H54 (cell line): ENCODE results near the gene AXIN1.
A peak's percentile ranks its signal among the peaks of the same experiment; 100 is the strongest.

Experiments used
- DNase-seq: peaks from one replicate; pipeline ENCODE4 v3.0.0; 2011; ENCODE audit warnings: low spot score, mixed read lengths; ENCODE audit not compliant: insufficient read length
- FAIRE-seq: peaks from 3 replicates; lab custom pipeline; 2011; peaks lifted over from hg19 to GRCh38; lab: Jason Lieb, UNC
- POLR2A ChIP-seq: IDR thresholded peaks from 2 replicates; pipeline ENCODE4 v1.6.1; 2011; ENCODE audit warnings: low read depth, mild to moderate bottlenecking, low read length

AXIN1 gene

GRCh38 chr16:291539-291938 lies 61.0 kb downstream of the AXIN1 start:
- no peak for DNase-seq
- no peak for FAIRE-seq
- no peak for TF ChIP-seq POLR2A

GRCh38 chr16:290681-291405 lies 61.7 kb downstream of the AXIN1 start:
- no peak for TF ChIP-seq POLR2A
- DNase-seq (no peak), FAIRE-seq (no peak)

GRCh38 chr16:290015-290680 lies 62.4 kb downstream of the AXIN1 start:
- TF ChIP-seq POLR2A: no peak
- FAIRE-seq (no peak), DNase-seq (no peak)

- TF ChIP-seq POLR2A: no peak
- FAIRE-seq: no peak
- DNase-seq: no peak
Observed at GRCh38 chr16:289395-289997, 63.0 kb downstream of the AXIN1 start.

- no peak for TF ChIP-seq POLR2A
- DNase-seq (no peak), FAIRE-seq (no peak)
Observed at GRCh38 chr16:287981-288920, 64.3 kb downstream of the AXIN1 start.

GRCh38 chr16:287298-287811 lies 65.2 kb downstream of the AXIN1 start:
- DNase-seq: peak; percentile 72

GRCh38 chr16:286491-287297 lies 65.8 kb downstream of the AXIN1 start:
- no peak for DNase-seq
- no peak for TF ChIP-seq POLR2A
- FAIRE-seq: no peak

More at GRCh38 chr16:287298-287811, 65.2 kb downstream of the AXIN1 start:
- no peak for TF ChIP-seq POLR2A
- FAIRE-seq: no peak

GRCh38 chr16:285146-286055 lies 67.1 kb downstream of the AXIN1 start:
- no peak for TF ChIP-seq POLR2A
- FAIRE-seq (no peak), DNase-seq (no peak)

- no peak for FAIRE-seq
- DNase-seq: no peak
- no peak for TF ChIP-seq POLR2A
Observed at GRCh38 chr16:284204-285120, 68.1 kb downstream of the AXIN1 start.

- DNase-seq (no peak), FAIRE-seq (no peak)
- TF ChIP-seq POLR2A: no peak
Observed at GRCh38 chr16:283033-283805, 69.3 kb downstream of the AXIN1 start, which contains the start of gene PDIA2. PDIA2 (plus strand) TSS chr16:283164; CDS start chr16:283170, 6 bp downstream.

- no peak for TF ChIP-seq POLR2A
- no peak for FAIRE-seq
- no peak for DNase-seq
Observed at GRCh38 chr16:282491-282890, 70.0 kb downstream of the AXIN1 start.
